HFF-Myc (cell line): ENCODE data around the gene SGCE.

Source experiments
- DNase-seq: peaks from one replicate; pipeline ENCODE4 v3.0.0-alpha.2; 2011; ENCODE audit warnings: low read depth; ENCODE audit errors: extremely low read depth
- H3K4me3 ChIP-seq: replicated peaks from 2 replicates; pipeline ENCODE4 v1.5.1; 2011; ENCODE audit warnings: low read depth, mild to moderate bottlenecking, control low read depth, low read length
- TF ChIP-seq, protein P1 (sequence below): IDR thresholded peaks from 2 replicates; pipeline ENCODE4 v1.5.1; 2012; ENCODE audit warnings: mild to moderate bottlenecking, low read depth, low read length, control low read depth; ENCODE audit errors: missing control alignments

Gene SGCE

DNA sequence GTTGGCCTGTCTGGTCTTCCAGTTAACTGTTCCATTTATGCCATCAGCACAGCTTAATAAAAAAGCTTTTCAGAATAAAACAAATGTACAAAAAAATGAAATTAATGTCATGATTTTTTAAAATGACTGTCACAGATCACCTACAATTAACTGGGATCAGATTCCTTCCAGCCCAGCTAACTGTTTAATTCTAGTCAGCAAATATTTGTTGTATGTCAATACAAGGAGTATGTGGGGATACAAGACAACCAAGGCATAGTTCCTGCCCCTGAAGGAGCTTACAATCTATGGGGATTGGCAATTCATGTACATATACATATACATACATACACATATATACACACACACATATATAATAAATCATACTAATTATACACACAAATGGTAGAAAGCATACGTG lies 16.5 kb downstream of the SGCE start:
- TF ChIP-seq, protein P1, sequence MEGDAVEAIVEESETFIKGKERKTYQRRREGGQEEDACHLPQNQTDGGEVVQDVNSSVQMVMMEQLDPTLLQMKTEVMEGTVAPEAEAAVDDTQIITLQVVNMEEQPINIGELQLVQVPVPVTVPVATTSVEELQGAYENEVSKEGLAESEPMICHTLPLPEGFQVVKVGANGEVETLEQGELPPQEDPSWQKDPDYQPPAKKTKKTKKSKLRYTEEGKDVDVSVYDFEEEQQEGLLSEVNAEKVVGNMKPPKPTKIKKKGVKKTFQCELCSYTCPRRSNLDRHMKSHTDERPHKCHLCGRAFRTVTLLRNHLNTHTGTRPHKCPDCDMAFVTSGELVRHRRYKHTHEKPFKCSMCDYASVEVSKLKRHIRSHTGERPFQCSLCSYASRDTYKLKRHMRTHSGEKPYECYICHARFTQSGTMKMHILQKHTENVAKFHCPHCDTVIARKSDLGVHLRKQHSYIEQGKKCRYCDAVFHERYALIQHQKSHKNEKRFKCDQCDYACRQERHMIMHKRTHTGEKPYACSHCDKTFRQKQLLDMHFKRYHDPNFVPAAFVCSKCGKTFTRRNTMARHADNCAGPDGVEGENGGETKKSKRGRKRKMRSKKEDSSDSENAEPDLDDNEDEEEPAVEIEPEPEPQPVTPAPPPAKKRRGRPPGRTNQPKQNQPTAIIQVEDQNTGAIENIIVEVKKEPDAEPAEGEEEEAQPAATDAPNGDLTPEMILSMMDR: no peak
- H3K4me3 ChIP-seq: no peak overlapping the region
- no peak for DNase-seq

DNA sequence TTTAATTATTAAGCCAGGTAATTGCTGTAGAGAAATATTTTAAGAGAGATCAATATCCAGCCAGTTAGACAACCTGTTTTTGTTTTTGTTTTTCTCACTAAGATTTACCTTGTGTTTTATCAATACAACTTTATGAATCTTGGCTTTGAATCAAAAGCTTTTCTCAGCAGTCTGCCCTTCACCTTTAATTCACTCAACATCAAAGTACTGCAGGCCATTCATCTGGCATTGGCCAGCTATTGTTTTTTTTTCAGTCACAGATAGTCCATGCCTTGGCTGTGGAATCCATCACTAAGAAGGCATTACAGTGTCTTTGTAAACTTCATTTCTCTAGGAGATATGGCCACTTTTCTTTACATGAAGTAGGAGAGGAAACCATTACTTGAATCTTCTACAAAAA lies 20.2 kb downstream of the SGCE start:
- TF ChIP-seq, protein P1: no peak
- no peak overlapping the region for H3K4me3 ChIP-seq
- no peak for DNase-seq

DNA sequence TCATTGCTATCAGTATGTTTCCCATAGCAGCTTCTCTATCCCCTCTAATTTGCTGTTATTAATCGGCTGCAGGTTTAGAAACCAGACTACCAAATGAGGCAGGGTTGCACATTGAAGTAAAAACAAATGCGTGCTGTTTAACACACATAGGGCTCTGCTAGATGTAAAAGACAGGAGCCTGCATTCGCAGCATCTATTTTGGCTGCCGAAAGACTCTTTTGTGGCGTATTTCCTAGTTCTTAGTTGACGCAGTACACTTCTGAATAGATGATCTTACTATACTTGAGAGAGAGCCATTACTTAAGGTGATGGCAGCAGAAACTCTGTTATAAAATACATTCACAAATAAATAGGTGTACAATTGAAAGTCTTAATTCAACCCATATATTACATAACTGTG lies 21.4 kb downstream of the SGCE start:
- TF ChIP-seq, protein P1: no peak
- no peak overlapping the region for H3K4me3 ChIP-seq
- no peak for DNase-seq

DNA sequence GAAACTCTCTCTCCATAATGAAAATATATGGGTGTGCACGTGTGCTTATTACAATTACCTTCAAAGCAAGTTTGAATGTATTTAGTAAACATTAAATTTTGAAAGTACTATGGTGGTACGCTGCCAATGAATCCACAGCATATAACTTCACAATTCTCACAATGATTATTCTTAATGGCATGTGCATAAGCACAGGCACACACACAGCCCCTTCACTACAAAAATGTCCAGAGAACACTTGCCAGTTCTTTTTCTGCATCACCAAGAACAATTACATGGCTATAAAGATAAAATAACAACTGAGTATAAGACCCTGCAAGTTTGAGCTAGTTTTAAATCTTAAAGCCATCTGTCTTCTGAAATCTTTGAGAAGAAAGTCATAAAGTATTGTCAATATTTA lies 22.2 kb downstream of the SGCE start:
- no peak for DNase-seq
- TF ChIP-seq, protein P1: no peak
- no peak overlapping the region for H3K4me3 ChIP-seq

DNA sequence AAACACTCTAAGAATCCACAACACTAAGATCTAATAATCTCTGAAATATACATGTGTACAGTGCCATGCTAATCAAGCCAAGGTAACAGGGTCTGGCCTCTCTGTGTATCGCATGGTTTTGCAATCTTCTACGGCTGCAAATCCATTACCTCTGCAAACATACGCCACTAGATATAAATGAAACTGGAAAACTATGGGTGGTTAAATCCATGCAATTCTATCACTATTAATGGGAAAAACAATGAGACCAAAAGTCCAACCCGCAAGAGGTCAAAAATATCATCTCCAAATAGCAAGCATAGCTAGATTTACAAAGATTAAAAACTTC lies 23.0 kb downstream of the SGCE start:
- no peak overlapping the region for H3K4me3 ChIP-seq
- TF ChIP-seq, protein P1: no peak
- no peak for DNase-seq

DNA sequence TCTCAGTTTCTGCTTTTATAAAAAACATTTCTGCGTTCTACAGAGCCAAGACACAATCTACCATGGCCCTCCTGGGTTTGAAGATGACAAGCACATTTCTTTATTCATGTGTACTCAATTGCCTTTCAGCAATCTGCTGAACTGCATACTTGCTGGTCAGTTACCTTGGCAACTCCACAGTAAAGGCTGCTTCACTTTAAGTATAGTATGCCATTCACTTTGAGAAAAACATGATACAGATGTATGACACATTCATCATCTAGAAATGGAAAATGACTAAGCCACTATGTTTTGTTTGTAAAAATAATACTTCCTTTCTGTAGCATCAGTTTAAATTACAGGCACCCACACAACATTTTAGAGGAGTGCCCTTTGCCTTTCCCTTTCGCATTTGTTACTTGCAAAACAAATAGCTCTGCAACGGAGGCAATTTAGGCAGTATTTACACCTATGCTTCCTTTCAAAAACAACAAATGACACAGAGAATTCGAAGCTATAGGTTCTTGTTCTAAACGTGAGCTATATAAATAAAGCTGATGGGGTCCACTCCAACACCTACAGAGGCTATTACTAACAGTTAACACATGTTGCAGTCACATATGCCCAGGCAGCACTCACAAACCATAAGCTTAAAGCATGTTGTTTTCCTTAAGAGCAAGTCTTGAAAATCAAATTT lies 23.5 kb downstream of the SGCE start:
- TF ChIP-seq, protein P1: no peak
- H3K4me3 ChIP-seq: no peak overlapping the region
- DNase-seq: no peak

DNA sequence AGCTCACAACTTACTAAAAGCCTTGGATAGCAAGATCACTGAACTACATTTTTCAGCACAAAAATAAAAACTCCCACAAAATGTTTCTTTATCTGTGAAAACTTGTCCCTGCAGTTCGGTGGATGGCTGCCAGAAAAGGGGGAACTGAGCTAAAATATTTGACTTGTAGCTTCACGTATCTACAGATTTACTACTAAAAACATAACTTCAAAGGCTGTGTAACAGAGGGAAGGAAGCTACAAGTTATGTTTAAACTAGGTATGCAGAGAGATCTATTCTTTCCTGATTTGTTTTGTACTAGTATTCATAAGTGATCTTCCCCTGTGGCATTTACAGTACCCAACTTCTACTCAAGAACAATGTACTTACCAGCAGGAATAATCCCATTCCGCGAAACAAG lies 25.1 kb downstream of the SGCE start:
- H3K4me3 ChIP-seq: no peak overlapping the region
- TF ChIP-seq, protein P1: no peak
- no peak for DNase-seq
